ENCODE measurements around the gene CELF3.
"Not testable (repeated sequence)": the region's sequence is repeated elsewhere in the genome, so short reads cannot be mapped to it uniquely, and the experiment has no call there.

CELF3 gene

GRCh38 chr1:151716771-151717631 lies at the start of gene CELF3:
CELF3 (minus strand) TSS chr1:151716803; CDS start chr1:151716020, 783 bp downstream.
- DNase-seq (ENCODE audit: low read depth in 1 of 2, low spot score in 1 of 2) = no peak

GRCh38 chr1:151763990-151764389 lies 47.4 kb upstream of the CELF3 start:
- DNase-seq (ENCODE audit: low read depth in 1 of 2, low spot score in 1 of 2) = no peak

- peak; percentile 67 to 75 for DNase-seq (ENCODE audit: low read depth in 1 of 2, low spot score in 1 of 2)
These were observed 46.6 kb upstream of the CELF3 start, which contains the start of gene MRPL9 for GRCh38 chr1:151762941-151763921. MRPL9 (minus strand) TSS chr1:151763496; CDS start chr1:151763479, 17 bp downstream.

- DNase-seq (ENCODE audit: low read depth in 1 of 2, low spot score in 1 of 2) = no peak
These were observed 44.2 kb upstream of the CELF3 start for GRCh38 chr1:151760597-151761385.

- DNase-seq (ENCODE audit: low read depth in 1 of 2, low spot score in 1 of 2) = no peak
These were observed 42.6 kb upstream of the CELF3 start for GRCh38 chr1:151759241-151759640.

GRCh38 chr1:151756291-151756690 lies 39.7 kb upstream of the CELF3 start:
- no peak for DNase-seq (ENCODE audit: low read depth in 1 of 2, low spot score in 1 of 2)

- no peak for DNase-seq (ENCODE audit: low read depth in 1 of 2, low spot score in 1 of 2)
These were observed 24.9 kb upstream of the CELF3 start for GRCh38 chr1:151741516-151741915.

GRCh38 chr1:151739590-151740355 lies 23.2 kb upstream of the CELF3 start:
- DNase-seq (ENCODE audit: low read depth in 1 of 2, low spot score in 1 of 2) = no peak

- no peak for DNase-seq (ENCODE audit: low read depth in 1 of 2, low spot score in 1 of 2)
These were observed 20.9 kb upstream of the CELF3 start for GRCh38 chr1:151737479-151737878.

- DNase-seq (ENCODE audit: low read depth in 1 of 2, low spot score in 1 of 2) = no peak
These were observed 20.4 kb upstream of the CELF3 start for GRCh38 chr1:151737026-151737425.

- DNase-seq (ENCODE audit: low read depth in 1 of 2, low spot score in 1 of 2) = not testable (repeated sequence)
These were observed 17.4 kb upstream of the CELF3 start for GRCh38 chr1:151733995-151734394.

- DNase-seq (ENCODE audit: low read depth in 1 of 2, low spot score in 1 of 2) = no peak
These were observed 16.5 kb upstream of the CELF3 start for GRCh38 chr1:151733126-151733525.

GRCh38 chr1:151729966-151730291 lies 13.3 kb upstream of the CELF3 start:
- DNase-seq (ENCODE audit: low read depth in 1 of 2, low spot score in 1 of 2) = no peak

- no peak for DNase-seq (ENCODE audit: low read depth in 1 of 2, low spot score in 1 of 2)
These were observed 12.8 kb upstream of the CELF3 start for GRCh38 chr1:151729157-151729965.

GRCh38 chr1:151728151-151729054 lies 11.8 kb upstream of the CELF3 start:
- DNase-seq (ENCODE audit: low read depth in 1 of 2, low spot score in 1 of 2) = no peak

GRCh38 chr1:151723726-151724370 lies 7.2 kb upstream of the CELF3 start:
- no peak for DNase-seq (ENCODE audit: low read depth in 1 of 2, low spot score in 1 of 2)

- DNase-seq (ENCODE audit: low read depth in 1 of 2, low spot score in 1 of 2) = no peak
These were observed 5.3 kb upstream of the CELF3 start for GRCh38 chr1:151721788-151722510.

Measured in activated T-helper 1 cell treated with anti-CD3 and anti-CD28 coated beads, Interleukin-2, amount 50 U/mL, for 16 hours (primary cell).